Neural crest cell (in vitro differentiated cells): ENCODE data around the gene LHB. TPM values are rescaled to one million over a fixed set of nuclear protein-coding genes. Genes with fewer than 3 reads are reported as not detected.
A peak's percentile ranks its signal among the peaks of the same experiment; 100 is the strongest.

Experiments
- DNase-seq: peaks from one replicate; pipeline ENCODE4 v3.0.0; 2021; ENCODE audit warnings: low read depth, mixed read lengths, low spot score
- H3K27ac Mint-ChIP-seq: one replicate; pipeline ENCODE4 v1.8.0; 2021; ENCODE audit warnings: mild to moderate bottlenecking, mixed read lengths; ENCODE audit not compliant: unreplicated experiment
- H3K27me3 Mint-ChIP-seq: 2 replicates; pipeline ENCODE4 v1.8.0; 2021; ENCODE audit warnings: low read depth, mild to moderate bottlenecking, mixed read lengths
- H3K36me3 Mint-ChIP-seq: 2 replicates; pipeline ENCODE4 v1.8.0; 2021; ENCODE audit warnings: low read depth, mild to moderate bottlenecking, mixed read lengths
- H3K4me1 Mint-ChIP-seq: 2 replicates; pipeline ENCODE4 v1.8.0; 2021; ENCODE audit warnings: mixed read lengths
- H3K4me3 Mint-ChIP-seq: one replicate; pipeline ENCODE4 v1.8.0; 2021; ENCODE audit warnings: mild to moderate bottlenecking, mixed read lengths
- H3K9me3 Mint-ChIP-seq: 2 replicates; pipeline ENCODE4 v1.8.0; 2021; ENCODE audit warnings: mixed read lengths
- CTCF ChIP-seq: fragments of 200-600 bp; sonication (generic); conservative IDR thresholded peaks from 2 replicates; pipeline ENCODE4 v1.5.0; 2021; ENCODE audit warnings: antibody characterized with exemption, mild to moderate bottlenecking
- total RNA-seq: library from RNA; stranded (reverse); gene quantifications from 2 replicates; pipeline ENCODE4 v1.2.1, GENCODE V29; 2021

The LHB gene
- total RNA-seq, 1 donor from 2014 or later = not detected

GRCh38 chr19:48975947-48976847 is 40.7 kb downstream of the LHB start:
- H3K27me3 Mint-ChIP-seq = no peaks in the 10 kb centered on the region
- H3K27ac Mint-ChIP-seq = peak overlapping the region; percentile 58
- H3K36me3 Mint-ChIP-seq = peaks cover 6% of the 10 kb centered on the region
- peaks cover under 1% of the 10 kb centered on the region for H3K4me1 Mint-ChIP-seq
- no peaks in the 10 kb centered on the region for H3K9me3 Mint-ChIP-seq
- DNase-seq = peak; percentile 41
- H3K4me3 Mint-ChIP-seq = no peak overlapping the region
- no peak for TF ChIP-seq CTCF

GRCh38 chr19:48970923-48971395 is 45.9 kb downstream of the LHB start:
- peaks cover 19% of the 10 kb centered on the region for H3K36me3 Mint-ChIP-seq
- peaks cover 19% of the 10 kb centered on the region for H3K4me1 Mint-ChIP-seq
- H3K4me3 Mint-ChIP-seq = peak overlapping the region; percentile 74
- H3K27ac Mint-ChIP-seq = no peak overlapping the region
- peak; percentile 90 for DNase-seq
- peaks cover 4% of the 10 kb centered on the region for H3K27me3 Mint-ChIP-seq
- no peaks in the 10 kb centered on the region for H3K9me3 Mint-ChIP-seq
- peak; percentile 94 for TF ChIP-seq CTCF

- no peaks in the 10 kb centered on the region for H3K9me3 Mint-ChIP-seq
- peak overlapping the region; percentile 74 for H3K4me3 Mint-ChIP-seq
These were observed 46.6 kb downstream of the LHB start for GRCh38 chr19:48970139-48970766.

GRCh38 chr19:48969276-48970138 is 47.4 kb downstream of the LHB start:
- peak overlapping the region; percentile 74 for H3K4me3 Mint-ChIP-seq
- no peak for TF ChIP-seq CTCF
- H3K36me3 Mint-ChIP-seq = peaks cover 22% of the 10 kb centered on the region
- H3K4me1 Mint-ChIP-seq = peaks cover 32% of the 10 kb centered on the region
- H3K9me3 Mint-ChIP-seq = no peaks in the 10 kb centered on the region
- peaks cover 16% of the 10 kb centered on the region for H3K27me3 Mint-ChIP-seq
- no peak overlapping the region for H3K27ac Mint-ChIP-seq
- no peak for DNase-seq

More at GRCh38 chr19:48970139-48970766, 46.6 kb downstream of the LHB start:
- H3K27ac Mint-ChIP-seq = no peak overlapping the region
- no peak for TF ChIP-seq CTCF
- DNase-seq = no peak
- H3K27me3 Mint-ChIP-seq = peaks cover 11% of the 10 kb centered on the region
- peaks cover 26% of the 10 kb centered on the region for H3K4me1 Mint-ChIP-seq
- peaks cover 22% of the 10 kb centered on the region for H3K36me3 Mint-ChIP-seq

GRCh38 chr19:48968813-48969218 is 48.1 kb downstream of the LHB start:
- H3K4me3 Mint-ChIP-seq = no peak overlapping the region
- H3K27me3 Mint-ChIP-seq = peaks cover 21% of the 10 kb centered on the region
- no peak for TF ChIP-seq CTCF
- H3K36me3 Mint-ChIP-seq = peaks cover 22% of the 10 kb centered on the region
- H3K9me3 Mint-ChIP-seq = no peaks in the 10 kb centered on the region
- H3K4me1 Mint-ChIP-seq = peaks cover 39% of the 10 kb centered on the region
- H3K27ac Mint-ChIP-seq = no peak overlapping the region
- no peak for DNase-seq
